Measurements from ENCODE around the gene COL10A1.
"Not testable (repeated sequence)": the region's sequence is repeated elsewhere in the genome, so short reads cannot be mapped to it uniquely, and the experiment has no call there.

The COL10A1 gene

GRCh38 chr6:116120430-116120829, 5.5 kb downstream of the COL10A1 start:
- no peak for DNase-seq (ENCODE audit: low spot score)

GRCh38 chr6:116118608-116119007, 7.3 kb downstream of the COL10A1 start:
- DNase-seq (ENCODE audit: low spot score): no peak

GRCh38 chr6:116115781-116116180, 10.2 kb downstream of the COL10A1 start:
- DNase-seq (ENCODE audit: low spot score): no peak

GRCh38 chr6:116113386-116113785, 12.5 kb downstream of the COL10A1 start:
- DNase-seq (ENCODE audit: low spot score): no peak

- DNase-seq (ENCODE audit: low spot score): no peak
Measured at GRCh38 chr6:116111552-116112528, 14.1 kb downstream of the COL10A1 start.

GRCh38 chr6:116108836-116109235, 17.1 kb downstream of the COL10A1 start:
- DNase-seq (ENCODE audit: low spot score): no peak

GRCh38 chr6:116106146-116106545, 19.8 kb downstream of the COL10A1 start:
- no peak for DNase-seq (ENCODE audit: low spot score)

- DNase-seq (ENCODE audit: low spot score): no peak
Measured at GRCh38 chr6:116105247-116105646, 20.7 kb downstream of the COL10A1 start.

- no peak for DNase-seq (ENCODE audit: low spot score)
Measured at GRCh38 chr6:116104636-116105035, 21.3 kb downstream of the COL10A1 start.

- DNase-seq (ENCODE audit: low spot score): no peak
Measured at GRCh38 chr6:116102873-116103272, 23.1 kb downstream of the COL10A1 start.

GRCh38 chr6:116101790-116102189, 24.1 kb downstream of the COL10A1 start:
- DNase-seq (ENCODE audit: low spot score): peak; percentile 10

GRCh38 chr6:116101302-116101718, 24.6 kb downstream of the COL10A1 start:
- DNase-seq (ENCODE audit: low spot score): no peak

GRCh38 chr6:116100419-116101301, 25.3 kb downstream of the COL10A1 start, which contains the start of gene NT5DC1:
NT5DC1 (plus strand) TSS chr6:116100853; CDS start chr6:116100931, 78 bp downstream.
- peak; percentile 75 for DNase-seq (ENCODE audit: low spot score)

- DNase-seq (ENCODE audit: low spot score): no peak
Measured at GRCh38 chr6:116099036-116099435, 26.9 kb downstream of the COL10A1 start.

- DNase-seq (ENCODE audit: low spot score): peak; percentile 11
Measured at GRCh38 chr6:116096979-116097816, 28.7 kb downstream of the COL10A1 start.

GRCh38 chr6:116096048-116096759, 29.7 kb downstream of the COL10A1 start:
- DNase-seq (ENCODE audit: low spot score): not testable (repeated sequence)

GRCh38 chr6:116094041-116094440, 31.9 kb downstream of the COL10A1 start:
- DNase-seq (ENCODE audit: low spot score): no peak

GRCh38 chr6:116090251-116090650, 35.7 kb downstream of the COL10A1 start:
- no peak for DNase-seq (ENCODE audit: low spot score)

- DNase-seq (ENCODE audit: low spot score): no peak
Measured at GRCh38 chr6:116088946-116089345, 37.0 kb downstream of the COL10A1 start.

- DNase-seq (ENCODE audit: low spot score): peak; percentile 9
Measured at GRCh38 chr6:116087437-116088027, 38.4 kb downstream of the COL10A1 start.

- no peak for DNase-seq (ENCODE audit: low spot score)
Measured at GRCh38 chr6:116084284-116084683, 41.6 kb downstream of the COL10A1 start.

All from hepatic stellate cell (primary cell).